UCSD-AML1 (cell line): Measurements from ENCODE around the gene ASB13.
"Not testable (repeated sequence)": the region's sequence is repeated elsewhere in the genome, so short reads cannot be mapped to it uniquely, and the experiment has no call there.

ENCODE experiments used
- DNase-seq: peaks from one replicate; lab custom pipeline; 2025; ENCODE audit not compliant: unreplicated experiment; lab: John Stamatoyannopoulos, UW

Gene ASB13

GRCh38 chr10:5625992-5626777 is 40.2 kb downstream of the ASB13 start:
- no peak for DNase-seq

- no peak for DNase-seq
Measured at GRCh38 chr10:5624701-5625100, 41.7 kb downstream of the ASB13 start.

- DNase-seq = peak; percentile 85
Measured at GRCh38 chr10:5623081-5623748, 43.2 kb downstream of the ASB13 start.

- DNase-seq = no peak
Measured at GRCh38 chr10:5622186-5622960, 44.0 kb downstream of the ASB13 start.

GRCh38 chr10:5621371-5621770 is 45.0 kb downstream of the ASB13 start:
- not testable (repeated sequence) for DNase-seq

- no peak for DNase-seq
Measured at GRCh38 chr10:5620966-5621365, 45.4 kb downstream of the ASB13 start.

- no peak for DNase-seq
Measured at GRCh38 chr10:5620223-5620721, 46.1 kb downstream of the ASB13 start.

- DNase-seq = no peak
Measured at GRCh38 chr10:5619362-5620211, 46.8 kb downstream of the ASB13 start.

- no peak for DNase-seq
Measured at GRCh38 chr10:5618829-5619228, 47.6 kb downstream of the ASB13 start.

GRCh38 chr10:5618042-5618441 is 48.4 kb downstream of the ASB13 start:
- no peak for DNase-seq

GRCh38 chr10:5617521-5617920 is 48.9 kb downstream of the ASB13 start:
- DNase-seq = no peak

- no peak for DNase-seq
Measured at GRCh38 chr10:5616836-5617235, 49.6 kb downstream of the ASB13 start.

GRCh38 chr10:5616046-5616445 is 50.3 kb downstream of the ASB13 start:
- no peak for DNase-seq

- DNase-seq = no peak
Measured at GRCh38 chr10:5615316-5615715, 51.1 kb downstream of the ASB13 start.

GRCh38 chr10:5614155-5614721 is 52.2 kb downstream of the ASB13 start:
- DNase-seq = no peak

- no peak for DNase-seq
Measured at GRCh38 chr10:5613481-5614154, 52.8 kb downstream of the ASB13 start.

- no peak for DNase-seq
Measured at GRCh38 chr10:5611899-5612680, 54.3 kb downstream of the ASB13 start.

- no peak for DNase-seq
Measured at GRCh38 chr10:5609952-5610616, 56.3 kb downstream of the ASB13 start.
